GM19025 (cell line): ENCODE data around the gene CCDC134.

Experiments used
- ATAC-seq: cut with Tn5 transposase; IDR thresholded peaks from one replicate; pipeline ENCODE4 v1.9.1; 2021; ENCODE audit warnings: mild to moderate bottlenecking, low read depth, moderate library complexity; ENCODE audit not compliant: unreplicated experiment

CCDC134 gene

DNA sequence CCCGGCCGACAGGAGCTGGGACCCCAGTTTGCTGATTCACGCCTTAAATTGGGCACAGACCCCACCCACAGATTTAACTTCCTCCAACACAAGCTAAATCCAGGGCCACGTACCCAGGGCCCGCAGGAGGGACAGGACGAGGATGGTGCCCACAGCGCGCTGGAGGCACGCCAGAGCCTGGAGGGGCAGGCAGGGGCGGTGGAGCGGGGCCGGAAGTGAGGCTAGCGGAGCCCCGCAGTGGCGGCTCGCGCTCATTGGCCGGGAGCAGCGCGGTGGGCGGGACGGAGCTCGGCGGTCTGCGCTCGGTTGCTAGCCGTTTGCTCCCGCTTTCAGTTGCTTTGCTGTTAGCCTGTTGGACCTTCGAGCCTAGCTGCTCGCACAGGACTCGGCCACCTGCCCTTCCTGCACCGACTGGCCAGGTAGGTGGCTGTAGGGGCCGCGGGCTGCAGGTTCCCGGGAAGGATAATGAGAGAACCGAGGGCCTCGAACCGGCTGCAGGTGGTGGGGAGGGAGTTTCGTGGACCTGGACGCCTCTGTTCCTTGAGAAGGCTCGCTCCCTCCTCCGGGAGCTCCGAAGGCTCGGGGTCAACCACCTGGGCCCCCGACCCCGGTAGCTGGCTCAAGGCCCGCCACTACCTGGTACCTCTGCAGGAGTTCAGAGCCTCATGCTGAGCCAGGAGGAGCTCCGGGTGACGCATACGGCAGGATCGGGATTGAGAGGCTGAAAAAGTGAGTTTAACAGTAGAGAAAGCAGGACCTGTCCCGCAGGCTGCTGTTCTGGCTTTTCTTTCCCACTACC is at the start of gene CCDC134:
Gene CCDC134 (plus strand): TSS at position 332 of the 799 bp plus-strand sequence. CDS start 8,212 bp downstream, outside the sequence.
- ATAC-seq, result peak; percentile 88

- ATAC-seq, result no peak
These were observed 48.2 kb upstream of the CCDC134 start for GRCh38 chr22:41752011-41752970.

DNA sequence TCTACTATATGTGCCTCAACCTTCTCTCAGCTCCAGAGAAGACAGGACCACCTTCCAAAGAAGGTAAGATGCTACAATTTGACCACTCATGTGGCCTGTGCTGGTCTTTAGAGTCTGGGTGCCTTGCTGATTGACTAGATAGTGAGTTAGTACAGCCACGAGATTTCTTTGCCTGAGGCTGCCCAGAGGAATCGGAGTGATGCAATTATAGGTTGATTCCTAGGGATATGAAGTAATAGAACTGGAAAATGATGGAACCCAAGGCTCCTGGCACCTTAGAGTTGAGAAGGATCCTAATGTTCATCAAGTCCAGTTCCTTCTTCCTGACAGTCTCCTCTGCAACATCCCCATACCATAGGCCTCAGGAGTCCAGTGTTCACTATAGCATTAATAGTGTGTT is 46.5 kb upstream of the CCDC134 start:
- ATAC-seq, result no peak

DNA sequence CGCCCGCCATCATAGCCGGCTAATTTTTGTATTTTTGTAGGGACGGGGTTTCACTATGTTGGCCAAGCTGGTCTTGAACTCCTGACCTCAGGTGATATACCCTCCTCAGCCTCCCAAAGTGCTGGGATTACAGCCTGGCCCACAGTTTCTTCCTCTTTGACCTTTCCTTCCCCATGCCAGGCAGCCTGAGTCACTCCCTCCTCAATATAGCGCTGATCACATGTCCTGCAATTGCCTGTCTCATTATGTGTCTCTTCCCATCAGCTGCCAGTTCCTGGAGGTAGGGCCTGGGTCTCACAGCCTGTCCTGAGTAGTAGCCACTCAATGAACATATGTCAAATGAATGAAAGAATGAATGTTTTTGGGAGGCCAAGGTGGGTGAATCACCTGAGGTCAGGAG is 43.0 kb upstream of the CCDC134 start:
- no peak for ATAC-seq

DNA sequence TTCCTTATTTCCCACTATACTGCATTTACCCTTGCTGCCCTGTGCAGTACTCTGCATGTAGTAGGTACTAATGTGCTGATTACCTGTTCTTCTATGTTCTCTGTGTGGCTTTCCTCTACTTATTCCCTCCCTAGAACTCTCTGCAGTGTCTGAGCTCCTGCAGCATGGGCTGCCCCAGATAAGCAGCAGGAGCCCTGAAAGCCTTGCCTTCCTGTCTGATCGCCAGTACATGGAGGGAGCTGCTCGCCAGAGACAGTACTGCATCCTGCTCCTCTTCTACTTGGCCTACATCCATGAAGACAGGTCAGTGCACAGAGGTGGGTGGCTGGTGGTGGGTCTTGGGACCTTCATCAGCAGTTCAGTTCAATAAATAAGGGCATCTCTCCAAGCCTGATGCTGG is 42.2 kb upstream of the CCDC134 start:
- ATAC-seq, result no peak

DNA sequence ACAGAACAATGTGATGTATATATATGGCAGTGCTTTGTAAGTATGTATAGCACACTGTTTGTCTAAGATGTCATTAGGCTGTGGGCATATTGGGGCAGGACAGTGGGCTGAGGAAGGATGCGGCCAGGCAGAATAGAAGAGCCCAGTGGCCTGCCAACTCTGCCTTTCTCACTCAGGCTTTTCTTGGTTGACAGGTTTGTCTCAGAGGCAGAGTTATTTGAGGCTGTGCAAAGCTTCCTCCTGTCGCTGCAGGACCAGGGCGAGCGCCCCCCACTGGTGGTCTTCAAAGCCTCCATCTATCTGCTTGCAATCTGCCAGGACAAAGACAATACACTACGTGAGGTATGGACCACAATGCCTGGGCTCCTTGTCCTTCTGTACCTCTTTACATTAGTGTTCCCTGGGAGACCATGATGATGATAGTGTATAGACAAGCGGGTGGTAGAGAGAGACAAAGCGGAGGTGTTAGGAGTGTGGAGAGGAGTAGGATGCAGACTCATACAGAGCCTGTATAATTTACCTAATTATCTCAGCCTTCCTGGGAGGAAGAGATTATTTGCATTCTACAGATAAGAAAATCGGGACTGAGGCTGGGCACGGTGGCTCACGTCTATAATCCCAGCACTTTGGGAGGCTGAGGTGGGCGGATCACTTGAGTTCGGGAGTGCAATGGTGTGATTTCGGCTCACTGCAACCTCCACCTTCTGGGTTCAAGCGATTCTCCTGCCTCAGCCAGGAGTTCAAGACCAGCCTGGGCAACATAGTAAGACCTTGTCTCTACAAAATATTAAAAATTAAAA is 37.3 kb upstream of the CCDC134 start:
- ATAC-seq, result no peak

DNA sequence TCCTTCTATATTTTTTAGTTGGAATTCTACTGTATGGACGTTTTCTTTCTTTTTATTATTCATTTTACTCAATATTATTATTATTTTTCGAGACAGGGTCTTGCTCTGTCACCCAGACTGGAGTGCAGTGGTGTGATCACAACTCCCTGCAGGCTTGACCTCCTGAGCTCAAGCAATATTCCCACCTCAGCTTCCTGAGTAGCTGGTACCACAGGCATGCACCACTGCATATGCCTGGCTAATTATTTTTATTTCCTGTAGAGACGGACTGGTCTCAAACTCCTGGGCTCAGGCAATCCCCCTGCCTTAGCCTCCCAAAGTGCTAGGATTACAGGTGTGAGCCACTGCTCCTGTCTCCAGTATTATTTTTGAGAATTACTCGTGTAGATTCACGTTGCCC is 34.0 kb upstream of the CCDC134 start:
- ATAC-seq, result no peak

GRCh38 chr22:41768430-41768829 is 32.0 kb upstream of the CCDC134 start:
- ATAC-seq, result no peak

DNA sequence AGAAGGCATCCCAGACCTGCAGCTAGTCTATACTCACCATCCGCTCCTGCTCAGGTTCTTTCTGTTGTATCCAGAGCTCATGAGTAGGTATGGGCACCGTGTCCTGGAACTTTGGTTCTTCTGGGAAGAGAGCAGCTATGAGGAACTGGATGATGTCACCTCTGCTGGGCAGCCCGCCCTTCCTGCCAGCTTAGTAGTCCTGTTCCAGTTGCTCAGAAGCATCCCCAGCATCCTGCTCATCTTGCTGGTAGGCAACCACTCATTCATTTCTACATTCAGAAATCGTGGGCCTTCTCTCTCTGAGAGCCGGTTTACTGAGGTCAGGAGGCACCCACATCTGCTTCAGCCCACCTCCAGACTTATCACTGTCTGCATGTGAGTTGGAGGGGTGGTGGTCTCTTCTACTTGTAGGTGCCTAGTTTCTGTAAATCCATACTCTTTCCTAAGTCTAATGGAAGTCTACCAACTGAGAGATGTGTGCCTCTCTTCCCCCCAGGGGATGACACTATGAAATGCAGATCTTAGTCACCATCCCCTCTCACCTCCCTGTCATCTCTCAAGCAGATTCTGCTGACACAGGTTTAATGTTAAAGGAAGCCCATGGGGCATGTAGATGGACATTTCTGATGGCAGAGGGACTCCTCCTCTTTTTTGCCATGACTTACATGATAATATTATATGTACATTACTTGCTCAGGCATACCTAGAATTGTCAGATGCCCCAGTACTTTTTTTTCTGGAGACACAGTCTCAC is 29.6 kb upstream of the CCDC134 start:
- no peak for ATAC-seq

- no peak for ATAC-seq
These were observed 28.3 kb upstream of the CCDC134 start for GRCh38 chr22:41772198-41772597.

DNA sequence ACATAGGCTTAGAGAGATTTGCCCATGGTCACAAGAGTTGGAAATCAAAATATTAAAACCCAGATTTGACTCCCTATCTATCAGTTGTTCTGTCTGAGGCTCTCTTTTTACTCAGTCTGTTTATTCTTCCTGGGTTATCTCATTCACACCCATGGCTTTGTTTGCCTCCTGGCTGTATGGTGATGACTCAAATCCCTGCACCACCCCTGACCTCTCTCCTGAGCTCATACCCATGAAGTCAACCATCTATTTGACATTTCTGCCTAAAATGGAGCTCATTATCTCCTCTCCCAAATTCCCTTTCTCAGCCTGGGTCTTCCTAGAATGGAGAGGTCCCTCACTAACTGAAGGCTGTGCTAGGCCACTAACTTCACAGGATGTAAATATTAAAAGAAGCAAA is 27.8 kb upstream of the CCDC134 start:
- no peak for ATAC-seq

GRCh38 chr22:41775338-41775737 is 25.1 kb upstream of the CCDC134 start:
- ATAC-seq, result no peak

DNA sequence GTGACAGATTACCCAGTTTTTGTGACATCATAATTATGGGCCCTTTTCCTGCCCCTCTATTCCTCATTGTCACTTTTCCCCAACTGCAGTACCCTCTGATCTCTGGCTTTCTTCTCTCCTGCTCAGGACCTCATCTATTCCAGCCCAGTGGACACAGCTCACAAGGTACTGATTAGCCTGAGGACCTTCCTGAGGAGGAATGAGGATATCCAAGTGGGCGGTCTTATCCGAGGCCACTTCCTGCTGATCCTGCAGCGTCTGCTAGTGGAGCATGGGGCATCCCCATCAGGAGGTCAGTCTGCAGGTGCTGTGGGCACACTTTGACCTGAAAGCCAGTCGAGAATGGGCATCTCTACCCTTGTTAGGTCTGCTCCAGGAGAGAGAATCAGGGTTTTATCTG is 24.5 kb upstream of the CCDC134 start:
- no peak for ATAC-seq

GRCh38 chr22:41776381-41776780 is 24.1 kb upstream of the CCDC134 start:
- ATAC-seq, result no peak

DNA sequence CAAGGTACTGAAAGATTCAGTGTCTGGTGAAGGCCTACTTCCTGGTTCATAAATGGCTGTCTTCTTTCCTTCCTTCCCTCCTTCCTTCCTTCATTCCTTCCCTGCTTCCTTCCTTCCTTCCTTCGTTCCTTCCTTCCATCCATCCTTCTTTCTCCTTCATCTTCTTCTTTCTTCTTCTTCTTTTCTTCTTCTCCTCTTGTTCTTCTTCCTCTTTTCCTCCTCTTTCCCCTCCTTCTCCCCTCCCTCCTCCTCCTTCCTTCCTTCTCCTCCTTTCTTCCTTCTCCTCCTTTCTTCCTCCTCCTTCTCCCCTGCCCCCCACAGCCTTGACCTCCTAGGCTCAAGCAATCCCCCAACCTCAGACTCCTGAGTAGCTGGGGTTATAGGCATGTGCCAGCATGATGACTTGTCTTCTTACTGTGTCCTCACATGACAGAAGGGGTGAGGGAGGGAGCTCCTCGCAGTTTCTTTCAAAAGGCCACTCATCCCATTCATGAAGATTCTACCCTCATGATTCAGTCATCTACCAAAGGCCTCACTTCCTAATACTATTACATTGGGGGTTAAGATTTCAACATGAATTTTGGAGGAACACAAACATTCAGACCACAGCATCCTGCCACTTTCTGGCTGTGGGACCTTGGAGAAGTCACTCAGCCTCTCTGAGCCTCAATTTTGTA is 22.6 kb upstream of the CCDC134 start:
- ATAC-seq, result no peak

DNA sequence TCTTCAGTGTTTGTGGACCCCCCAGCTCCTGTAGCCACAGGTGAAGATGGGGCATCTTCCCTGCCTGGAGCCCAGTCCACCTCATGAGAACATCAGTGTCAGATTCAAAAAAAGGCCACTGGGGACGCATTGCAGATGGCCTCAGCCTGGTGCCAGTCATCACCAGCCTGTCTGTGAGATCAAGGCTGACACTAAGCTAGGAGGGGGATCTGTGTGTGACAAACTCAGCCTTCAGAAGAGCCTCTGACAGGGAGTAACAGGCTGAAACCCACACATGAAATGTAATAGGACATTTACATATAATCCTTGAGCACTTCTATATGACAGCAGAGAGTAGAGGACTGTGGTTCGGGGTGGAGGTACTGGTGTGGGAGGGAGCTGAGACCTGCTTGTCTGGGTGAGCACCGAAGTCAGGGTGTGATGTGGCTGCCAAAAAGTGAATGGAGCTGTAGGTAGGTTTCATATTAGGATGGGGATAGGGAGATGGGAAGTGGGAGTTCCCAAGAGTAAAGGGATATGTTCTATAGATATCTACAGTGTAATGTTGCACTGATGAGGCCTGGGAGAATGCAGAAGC is 20.5 kb upstream of the CCDC134 start:
- ATAC-seq, result no peak

- peak; percentile 74 for ATAC-seq
These were observed 19.6 kb upstream of the CCDC134 start for GRCh38 chr22:41780746-41781505.

- ATAC-seq, result no peak
These were observed 19.0 kb upstream of the CCDC134 start for GRCh38 chr22:41781507-41781906.
